Keratinocyte (primary cell): ENCODE results near the gene CIB4. TPM values are rescaled to one million over a fixed set of nuclear protein-coding genes. Genes with fewer than 3 reads are reported as not detected.

ENCODE experiments used
- DNase-seq: peaks from one replicate; pipeline ENCODE4 v3.0.0-alpha.2; 2011; ENCODE audit warnings: low read depth, missing footprints, low spot score
- FAIRE-seq: peaks from 2 replicates; lab custom pipeline; 2011; peaks lifted over from hg19 to GRCh38; lab: Jason Lieb, UNC
- H2AFZ ChIP-seq: 2 replicates; pipeline ENCODE4 v1.6.0; 2012; ENCODE audit warnings: low read length, control low read depth, inconsistent platforms; ENCODE audit not compliant: control insufficient read depth
- H3K27ac ChIP-seq: 2 replicates; pipeline ENCODE4 v1.5.1; 2011; ENCODE audit warnings: low read length; ENCODE audit not compliant: control insufficient read depth, insufficient read depth
- H3K27me3 ChIP-seq: 3 replicates; pipeline ENCODE4 v1.6.0; 2011; ENCODE audit warnings: low read length; ENCODE audit not compliant: control insufficient read depth, insufficient read depth; ENCODE audit errors: extremely low read depth
- H3K36me3 ChIP-seq, 2 experiments: 2 replicates in 1 of 2; 3 replicates in 1 of 2; pipeline ENCODE4 v1.5.1; 2011; ENCODE audit warnings: low read length in 2 of 2, mild to moderate bottlenecking in 1 of 2; ENCODE audit not compliant: control insufficient read depth in 2 of 2, insufficient read depth in 2 of 2; ENCODE audit errors: extremely low read depth in 1 of 2
- H3K4me1 ChIP-seq: 3 replicates; pipeline ENCODE4 v1.5.1; 2011; ENCODE audit warnings: low read length; ENCODE audit not compliant: control insufficient read depth, insufficient read depth; ENCODE audit errors: extremely low read depth
- H3K4me2 ChIP-seq: 3 replicates; pipeline ENCODE4 v1.6.0; 2011; ENCODE audit warnings: low read depth, low read length; ENCODE audit not compliant: control insufficient read depth, insufficient read depth; ENCODE audit errors: extremely low read depth
- H3K4me3 ChIP-seq, 3 experiments: fragments of 200-600 bp in 1 of 3; sonication (generic) in 1 of 3; 2 replicates in 2 of 3; 3 replicates in 1 of 3; pipeline ENCODE4 v1.5.1; 2011 to 2016; ENCODE audit warnings: low read length in 3 of 3, mild to moderate bottlenecking in 3 of 3, control low read depth in 2 of 3, inconsistent platforms in 1 of 3, low read depth in 1 of 3, mixed read lengths in 1 of 3, mixed run types in 1 of 3, moderate library complexity in 1 of 3; ENCODE audit not compliant: control insufficient read depth in 2 of 3, insufficient read depth in 2 of 3; ENCODE audit errors: extremely low read depth in 1 of 3
- H3K79me2 ChIP-seq: 2 replicates; pipeline ENCODE4 v1.6.0; 2012; ENCODE audit warnings: low read length; ENCODE audit not compliant: control insufficient read depth, insufficient read depth
- H3K9ac ChIP-seq: 3 replicates; pipeline ENCODE4 v1.6.0; 2011; ENCODE audit warnings: low read length; ENCODE audit not compliant: control insufficient read depth, insufficient read depth; ENCODE audit errors: extremely low read depth
- H3K9me1 ChIP-seq: 3 replicates; pipeline ENCODE4 v1.6.0; 2011; ENCODE audit warnings: low read length; ENCODE audit not compliant: control insufficient read depth, insufficient read depth; ENCODE audit errors: extremely low read depth
- H3K9me3 ChIP-seq: 2 replicates; pipeline ENCODE4 v1.5.1; 2012; ENCODE audit warnings: low read depth, low read length; ENCODE audit not compliant: control insufficient read depth
- H4K20me1 ChIP-seq: 3 replicates; pipeline ENCODE4 v1.6.0; 2011; ENCODE audit warnings: low read length; ENCODE audit not compliant: control insufficient read depth, insufficient read depth; ENCODE audit errors: extremely low read depth
- EZH2 ChIP-seq: IDR thresholded peaks from one replicate; pipeline ENCODE4 v1.6.1; 2012; ENCODE audit warnings: inconsistent platforms, mild to moderate bottlenecking, low read length, moderate library complexity
- dilution Hi-C: fragments of 300-500 bp; cut with MboI; formaldehyde crosslinking; loops from one replicate; pipeline ENCODE4 v1.7.0; 2020; ENCODE audit warnings: low sequenced_read_pairs; ENCODE audit not compliant: extremely low pct_ligation_motif_present
- polyA plus RNA-seq, 5 experiments: library from polyadenylated mRNA; depleted of rRNA in 3 of 5; stranded (reverse) in 3 of 5; stranded (forward) in 1 of 5; unstranded in 1 of 5; fragments of >200 nt; gene quantifications; 1 replicate in 1 of 5; 2 replicates in 3 of 5; 3 replicates in 1 of 5; pipeline versions ENCODE4 v1.2.1 to v1.2.3, GENCODE V29; 2011 to 2012; ENCODE audit warnings: missing spikeins in 2 of 5, low read depth in 1 of 5, low replicate concordance in 1 of 5
- TF ChIP-seq, protein P1 (sequence below), 3 experiments: IDR thresholded peaks in 1 of 3; conservative IDR thresholded peaks in 1 of 3; optimal IDR thresholded peaks in 1 of 3; 2 replicates in 2 of 3; 3 replicates in 1 of 3; pipeline versions ENCODE3 to v1.5.1; 2011; ENCODE audit warnings: low read length in 3 of 3, mild to moderate bottlenecking in 3 of 3, moderate library complexity in 2 of 3, control low read depth in 1 of 3, inconsistent platforms in 1 of 3; ENCODE audit not compliant: insufficient read depth in 2 of 3; ENCODE audit errors: extremely low read depth in 1 of 3

Gene CIB4
- polyA plus RNA-seq, 1 donor (not counting 4 experiments of a cell fraction or from before 2014, with no cell fraction given): not detected

- Histone ChIP-seq H3K79me2 (no peaks in the 10 kb centered on the region), H3K4me3 (no peak overlapping the region), H3K36me3 (no peaks in the 10 kb centered on the region), H4K20me1 (no peaks in the 10 kb centered on the region), H3K9me3 (no peaks in the 10 kb centered on the region), H3K9me1 (no peaks in the 10 kb centered on the region), H2AFZ (no peak overlapping the region), H3K27ac (no peak overlapping the region), H3K4me2 (no peak overlapping the region), H3K27me3 (peaks cover 65% of the 10 kb centered on the region), H3K4me1 (no peaks in the 10 kb centered on the region), H3K9ac (no peak overlapping the region)
- FAIRE-seq (no peak), DNase-seq (no peak)
- dilution Hi-C loops: no loop called here
- no peak for TF ChIP-seq EZH2
- TF ChIP-seq, protein P1, sequence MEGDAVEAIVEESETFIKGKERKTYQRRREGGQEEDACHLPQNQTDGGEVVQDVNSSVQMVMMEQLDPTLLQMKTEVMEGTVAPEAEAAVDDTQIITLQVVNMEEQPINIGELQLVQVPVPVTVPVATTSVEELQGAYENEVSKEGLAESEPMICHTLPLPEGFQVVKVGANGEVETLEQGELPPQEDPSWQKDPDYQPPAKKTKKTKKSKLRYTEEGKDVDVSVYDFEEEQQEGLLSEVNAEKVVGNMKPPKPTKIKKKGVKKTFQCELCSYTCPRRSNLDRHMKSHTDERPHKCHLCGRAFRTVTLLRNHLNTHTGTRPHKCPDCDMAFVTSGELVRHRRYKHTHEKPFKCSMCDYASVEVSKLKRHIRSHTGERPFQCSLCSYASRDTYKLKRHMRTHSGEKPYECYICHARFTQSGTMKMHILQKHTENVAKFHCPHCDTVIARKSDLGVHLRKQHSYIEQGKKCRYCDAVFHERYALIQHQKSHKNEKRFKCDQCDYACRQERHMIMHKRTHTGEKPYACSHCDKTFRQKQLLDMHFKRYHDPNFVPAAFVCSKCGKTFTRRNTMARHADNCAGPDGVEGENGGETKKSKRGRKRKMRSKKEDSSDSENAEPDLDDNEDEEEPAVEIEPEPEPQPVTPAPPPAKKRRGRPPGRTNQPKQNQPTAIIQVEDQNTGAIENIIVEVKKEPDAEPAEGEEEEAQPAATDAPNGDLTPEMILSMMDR (optimal IDR thresholded peaks at IDR 0.05 in 1 of 3, IDR thresholded peaks at IDR 0.05 in 1 of 3, conservative IDR thresholded peaks at IDR 0.05 in 1 of 3; ENCODE audit: extremely low read depth in 1 of 3, insufficient read depth in 2 of 3, low read length in 3 of 3): no peak
Observed at GRCh38 chr2:26685341-26685740, 44.2 kb upstream of the CIB4 start.

GRCh38 chr2:26683583-26683982, 42.4 kb upstream of the CIB4 start:
- no peak for FAIRE-seq

More at GRCh38 chr2:26683583-26683982, 42.4 kb upstream of the CIB4 start:
- Histone ChIP-seq H3K9ac (no peak overlapping the region), H3K4me3 (no peak overlapping the region), H3K9me3 (no peaks in the 10 kb centered on the region), H3K79me2 (no peaks in the 10 kb centered on the region), H3K4me2 (no peak overlapping the region), H3K9me1 (no peaks in the 10 kb centered on the region), H3K27me3 (peaks cover 56% of the 10 kb centered on the region), H3K36me3 (no peaks in the 10 kb centered on the region), H3K4me1 (no peaks in the 10 kb centered on the region), H2AFZ (no peak overlapping the region), H4K20me1 (no peaks in the 10 kb centered on the region), H3K27ac (no peak overlapping the region)
- dilution Hi-C loops: no loop called here
- no peak for DNase-seq
- TF ChIP-seq, protein P1 (optimal IDR thresholded peaks at IDR 0.05 in 1 of 3, IDR thresholded peaks at IDR 0.05 in 1 of 3, conservative IDR thresholded peaks at IDR 0.05 in 1 of 3; ENCODE audit: extremely low read depth in 1 of 3, insufficient read depth in 2 of 3, low read length in 3 of 3): no peak
- TF ChIP-seq EZH2: no peak
